G401 (cell line): Measurements from ENCODE around the gene STARD5. TPM values are rescaled to one million over a fixed set of nuclear protein-coding genes. Genes with fewer than 3 reads are reported as not detected.
A peak's percentile ranks its signal among the peaks of the same experiment; 100 is the strongest.
"Not testable (repeated sequence)": the region's sequence is repeated elsewhere in the genome, so short reads cannot be mapped to it uniquely, and the experiment has no call there.

ENCODE experiments used
- DNase-seq: peaks from one replicate; pipeline ENCODE4 v3.0.0-alpha.2; 2015; ENCODE audit warnings: low spot score
- in situ Hi-C: cut with HindIII; loops from 2 replicates; pipeline ENCODE4 v1.10.0; 2016; ENCODE audit warnings: low sequenced_read_pairs, mixed read lengths
- total RNA-seq: library from RNA; depleted of rRNA; stranded (reverse); fragments of >200 nt; shearing (Covaris generic); gene quantifications from 2 replicates; pipeline ENCODE4 v1.2.3, GENCODE V29; 2014

The STARD5 gene
- total RNA-seq, 1 experiment from 2014 or later = not detected

DNA sequence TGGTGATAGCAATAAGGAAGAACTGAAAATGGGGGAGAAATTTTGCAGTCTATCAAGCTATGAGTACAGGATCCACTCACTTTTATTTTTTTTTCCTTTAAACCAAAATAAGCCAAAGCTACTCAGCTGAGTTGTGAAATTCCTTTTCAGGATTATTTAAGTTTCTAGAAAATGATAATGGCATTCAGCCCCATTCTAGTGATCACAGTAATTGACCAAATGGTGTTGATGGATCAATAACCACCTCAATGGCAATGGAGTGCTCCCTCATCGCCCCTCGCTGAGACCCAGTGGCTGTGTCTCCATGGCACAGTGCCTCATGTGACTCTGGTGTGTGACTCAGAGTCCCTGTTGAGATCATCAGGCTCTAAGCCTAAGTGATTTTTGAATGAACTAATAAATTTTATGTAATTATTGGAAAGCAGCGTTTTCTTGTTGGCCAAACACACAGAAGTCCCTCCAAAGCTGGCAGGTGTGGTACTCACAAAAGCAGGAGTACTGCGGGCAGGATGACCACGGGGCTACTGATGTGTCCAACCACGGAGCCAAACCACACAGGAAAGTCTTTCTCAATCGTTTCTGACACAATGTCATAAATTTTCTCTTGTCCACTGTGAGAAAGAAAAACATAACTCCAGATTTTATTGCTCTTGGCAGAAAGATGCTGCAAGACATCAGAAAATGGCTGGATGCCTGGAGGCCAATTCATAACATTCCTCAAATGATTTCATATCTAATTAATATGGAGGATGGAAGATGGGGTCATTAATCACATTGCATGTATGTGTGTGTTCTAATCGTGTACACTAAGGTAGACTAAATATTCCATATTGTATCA is 14.4 kb upstream of the STARD5 start:
- no peak for DNase-seq
- in situ Hi-C loops = no loop called here

DNA sequence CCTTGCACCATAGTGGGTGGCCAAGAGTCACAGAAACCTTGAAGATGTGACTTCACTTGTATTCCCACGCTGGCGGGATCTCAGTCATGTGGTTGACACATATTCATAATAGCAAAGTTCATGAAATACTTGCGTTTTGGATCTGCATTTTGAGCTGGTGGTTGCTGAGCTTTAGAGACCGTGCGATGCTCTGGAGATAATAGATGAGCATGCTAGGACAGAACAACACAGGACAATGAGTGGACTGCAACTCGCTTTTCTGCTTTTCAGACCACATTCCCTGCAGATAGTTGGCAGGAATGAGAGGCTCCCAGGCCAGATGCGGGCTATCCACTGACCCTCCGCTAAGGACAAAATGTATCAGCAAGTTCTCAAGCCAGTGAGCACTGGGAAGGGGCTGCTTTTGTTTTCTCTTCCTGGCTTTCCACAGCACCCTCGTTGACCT is 13.8 kb upstream of the STARD5 start:
- no peak for DNase-seq
- in situ Hi-C loops = no loop called here

DNA sequence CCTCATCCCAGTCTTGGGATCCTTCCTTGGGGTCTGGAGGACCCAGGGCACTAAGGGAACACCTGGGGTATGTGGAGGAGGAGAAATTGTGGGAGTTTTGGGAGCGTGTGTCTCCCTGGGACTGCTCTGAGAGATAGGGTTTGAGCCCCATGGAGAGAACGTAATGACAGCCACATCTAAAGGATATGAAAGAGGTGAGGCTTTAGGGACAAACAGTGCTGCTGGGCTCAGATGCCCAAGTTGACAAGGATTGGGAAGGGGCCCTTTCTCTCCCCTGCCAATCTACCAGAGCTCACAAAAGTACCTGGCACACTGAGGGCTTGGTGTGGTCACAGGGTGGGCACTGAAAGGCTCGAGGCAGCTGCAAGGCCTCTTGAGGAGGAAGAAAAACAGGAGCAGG is 13.3 kb upstream of the STARD5 start:
- no peak for DNase-seq
- in situ Hi-C loops = no loop called here

GRCh38 chr15:81336568-81336967 is 12.6 kb upstream of the STARD5 start:
- in situ Hi-C loops = no loop called here
- peak; percentile 22 for DNase-seq

DNA sequence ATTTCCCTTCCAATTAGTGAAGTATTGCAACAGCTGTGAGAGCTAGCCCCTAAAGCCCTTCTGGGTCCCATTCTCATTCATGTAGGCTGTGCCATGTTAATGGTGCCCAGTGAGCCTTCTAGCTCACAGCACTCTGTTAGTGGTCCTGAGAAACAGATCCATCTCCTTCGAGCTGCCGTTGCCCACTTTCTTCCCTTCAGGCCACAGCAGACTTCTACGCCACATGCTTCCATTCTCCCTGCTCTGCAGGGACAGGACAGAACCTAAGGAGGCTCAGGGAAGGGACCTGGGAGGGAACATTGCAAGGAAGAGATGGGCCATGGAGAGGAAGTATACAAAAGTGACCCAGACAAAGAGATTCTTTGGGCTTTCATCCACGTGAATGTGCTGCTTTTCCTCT is 11.7 kb upstream of the STARD5 start:
- no peak for DNase-seq
- in situ Hi-C loops = no loop called here

DNA sequence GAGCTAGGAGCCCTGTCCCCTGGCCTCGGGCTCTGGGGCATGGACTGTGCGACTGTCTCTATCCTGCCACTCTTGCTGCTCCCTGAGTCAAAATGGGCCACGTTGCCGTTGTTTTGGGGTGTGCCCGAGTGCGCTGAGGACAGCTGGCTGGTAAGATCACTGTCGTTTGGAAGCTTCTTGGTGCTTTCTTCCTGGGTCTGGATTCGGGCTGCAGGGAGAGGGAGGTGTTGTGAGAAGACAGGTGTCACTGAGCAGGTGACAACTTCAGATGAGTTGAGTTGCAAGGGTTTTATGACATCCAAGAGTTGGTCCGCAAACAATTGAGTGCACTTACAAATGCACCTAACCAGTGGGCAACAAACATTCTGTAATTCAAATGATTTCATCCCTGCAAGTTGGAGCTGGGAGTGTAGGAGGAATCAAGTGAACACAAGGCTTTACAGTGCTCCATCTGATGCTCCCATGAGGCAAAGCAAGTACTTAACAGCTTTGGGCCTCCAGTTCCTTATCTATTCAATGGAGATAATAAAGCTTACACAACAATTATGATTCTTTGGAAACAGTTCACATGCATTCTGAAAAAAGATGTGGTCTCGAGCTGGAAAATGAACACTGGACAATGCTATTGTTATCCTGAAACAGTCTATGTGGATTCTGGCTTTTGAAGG is 11.0 kb upstream of the STARD5 start:
- in situ Hi-C loops = no loop called here
- no peak for DNase-seq

- no peak for DNase-seq
- in situ Hi-C loops = no loop called here
These were observed 9.4 kb upstream of the STARD5 start for GRCh38 chr15:81333363-81333762.

DNA sequence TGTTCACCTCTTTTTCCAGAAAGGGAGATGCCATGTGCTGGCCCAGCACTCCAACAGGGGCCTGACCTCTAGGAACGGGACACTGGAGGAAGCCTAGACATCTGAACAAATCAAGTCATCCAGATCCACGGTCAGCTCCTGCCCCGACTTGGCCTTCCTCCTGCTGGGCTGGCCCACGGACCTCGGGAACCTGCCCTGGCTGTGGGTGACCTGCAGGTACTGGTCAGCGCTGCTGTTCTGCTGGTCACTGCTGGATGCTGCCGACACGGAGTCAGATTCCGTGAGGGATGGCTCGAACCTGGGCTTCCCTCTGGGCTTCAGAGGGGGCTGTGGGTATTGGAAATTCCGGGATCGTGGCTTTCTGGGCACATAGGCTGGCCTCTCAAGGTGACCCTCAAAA is 8.4 kb upstream of the STARD5 start:
- no peak for DNase-seq
- in situ Hi-C loops = no loop called here

DNA sequence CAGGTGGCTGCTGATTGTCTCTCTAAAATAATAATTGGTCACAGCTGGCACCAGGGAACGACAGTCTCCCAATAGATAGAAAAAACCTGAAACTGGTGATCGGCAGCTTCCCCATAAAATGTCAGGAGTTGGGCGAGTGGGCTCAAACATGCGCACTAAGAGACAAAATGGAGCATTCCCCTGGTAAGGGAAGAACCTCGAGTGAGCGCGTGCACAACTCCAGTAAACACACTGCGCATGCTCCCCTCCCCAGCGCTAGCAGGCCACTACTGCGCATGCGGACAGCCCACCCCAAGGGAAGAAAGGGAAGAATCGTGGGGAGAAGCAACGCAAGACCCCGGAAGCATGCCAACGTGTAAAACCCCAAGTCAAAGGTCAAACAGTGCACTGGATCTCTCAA is 7.7 kb upstream of the STARD5 start:
- no peak for DNase-seq
- in situ Hi-C loops = no loop called here

DNA sequence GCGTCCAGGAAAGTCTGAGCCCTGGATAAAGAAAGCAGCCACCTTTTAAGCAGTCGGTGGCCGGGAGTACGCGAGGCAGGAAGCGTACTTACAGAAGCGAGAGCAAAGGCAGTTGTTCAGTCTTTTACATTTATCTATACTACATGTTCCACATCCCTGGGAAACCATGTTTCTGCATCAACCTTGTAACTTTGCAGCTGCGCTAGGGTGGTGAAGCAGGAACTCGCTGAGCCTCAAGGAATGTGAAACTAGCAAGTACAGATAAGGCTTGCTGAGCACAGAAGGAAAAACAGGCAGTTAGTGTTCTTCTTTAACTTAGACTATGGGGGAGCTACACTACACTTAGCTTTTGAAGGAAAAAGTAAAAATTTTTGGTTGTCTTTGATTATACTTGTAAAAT is 7.2 kb upstream of the STARD5 start:
- DNase-seq, in situ Hi-C loops: not testable (repeated sequence)

DNA sequence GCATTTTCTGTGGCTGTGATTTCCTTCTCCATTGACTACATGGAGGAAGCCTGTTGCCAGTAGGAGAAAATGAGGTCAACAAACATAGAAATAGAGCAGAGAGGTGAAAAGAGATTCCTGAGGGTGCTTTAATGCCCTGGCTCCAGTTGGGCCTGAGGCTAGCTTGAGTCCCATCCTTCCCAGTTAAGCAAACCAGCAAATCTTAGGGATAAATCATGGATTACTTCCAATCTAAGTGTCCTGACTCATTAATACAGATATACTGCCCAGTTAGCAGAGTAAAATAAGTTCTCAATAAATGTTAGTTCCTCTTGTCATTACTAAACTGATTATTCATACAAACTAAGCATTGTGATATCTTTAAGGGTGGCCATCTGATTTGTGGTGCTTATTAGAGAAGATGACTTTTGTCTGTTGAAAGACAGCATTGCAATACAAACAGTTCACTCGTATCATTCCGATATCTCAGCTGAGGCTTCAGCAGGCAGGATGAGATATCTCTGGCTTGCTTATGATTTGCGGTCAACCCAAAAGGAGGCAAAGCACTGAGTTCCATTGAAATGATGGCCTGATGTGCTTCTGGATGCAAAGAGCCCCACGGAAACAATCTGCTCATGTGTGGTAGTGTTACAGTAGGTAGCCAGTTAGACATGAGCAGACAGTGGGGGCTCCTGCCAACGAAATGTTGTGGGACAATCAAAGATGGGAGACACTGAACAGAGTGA is 6.6 kb upstream of the STARD5 start:
- in situ Hi-C loops = no loop called here
- no peak for DNase-seq

- DNase-seq = no peak
- in situ Hi-C loops = no loop called here
These were observed 5.5 kb upstream of the STARD5 start for GRCh38 chr15:81329446-81329845.

DNA sequence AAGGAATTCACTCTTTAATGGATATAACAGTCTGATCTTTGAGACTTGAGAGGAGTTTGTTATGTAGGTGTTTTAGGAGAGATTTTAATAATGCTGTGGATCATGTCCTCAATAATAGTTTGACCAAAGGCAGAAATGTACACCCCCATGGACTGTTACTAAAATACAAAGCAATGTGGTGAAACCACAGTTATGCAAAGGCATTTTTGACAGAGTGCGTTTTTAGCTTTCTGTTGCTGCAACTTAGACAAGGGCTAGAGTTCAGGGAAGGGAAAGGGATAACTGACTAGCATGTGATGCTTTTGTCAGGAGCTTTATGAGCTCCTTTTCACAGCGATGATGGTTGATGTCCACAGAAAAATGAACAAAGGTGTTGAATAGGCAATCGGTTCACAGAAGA is 3.6 kb upstream of the STARD5 start:
- in situ Hi-C loops = no loop called here
- no peak for DNase-seq

DNA sequence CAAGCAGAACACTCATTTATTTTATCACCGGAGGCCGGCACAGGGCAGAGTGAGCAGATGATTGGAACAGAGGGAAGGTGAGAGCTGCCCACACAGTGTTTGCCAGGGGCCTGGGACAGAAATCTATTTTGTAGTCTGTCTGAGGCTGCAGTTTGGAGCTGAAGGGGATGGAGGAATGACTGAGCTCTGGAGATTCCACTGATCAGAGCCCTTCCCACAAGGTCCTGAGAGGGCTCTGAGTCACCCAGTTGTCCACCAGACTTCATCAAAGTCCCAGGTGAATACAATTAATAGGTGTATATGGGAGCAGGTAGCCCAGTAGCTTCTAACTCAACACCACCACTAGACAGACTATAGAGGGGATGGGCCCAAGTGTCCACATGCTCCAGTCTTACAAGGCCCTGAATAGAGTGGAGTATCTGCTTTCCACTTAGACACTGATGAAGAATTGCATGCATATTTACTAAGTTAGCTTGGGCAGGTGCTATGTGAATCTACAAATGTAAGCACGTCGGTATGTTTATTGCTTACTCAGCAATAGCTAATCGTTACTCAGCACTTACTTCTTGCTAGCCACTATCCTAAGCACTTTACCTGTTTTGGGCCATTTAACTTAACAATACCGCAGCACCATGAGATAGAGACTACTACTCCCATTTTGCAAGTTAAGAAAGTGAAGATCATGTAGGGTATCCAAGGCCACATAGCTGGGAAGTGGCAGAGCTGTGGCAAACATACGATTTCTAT is 2.7 kb upstream of the STARD5 start:
- in situ Hi-C loops = no loop called here
- no peak for DNase-seq

DNA sequence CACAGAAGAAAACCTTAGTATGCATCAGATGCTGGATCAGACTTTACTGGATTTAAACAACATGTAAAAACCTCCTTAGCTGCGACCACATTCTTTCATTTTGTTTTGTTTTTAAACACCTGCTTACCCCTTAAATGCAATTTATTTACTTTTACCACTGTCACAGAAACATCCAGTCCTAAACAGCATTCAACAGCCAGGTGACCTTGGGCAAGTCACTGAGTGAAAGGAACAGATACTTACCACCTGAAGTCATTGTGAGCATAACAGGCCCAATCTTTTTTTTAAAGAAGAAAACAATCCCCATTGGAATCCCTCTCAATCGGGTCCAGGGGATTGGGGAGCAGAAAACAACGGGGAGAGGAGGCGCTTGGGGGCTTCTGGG is 390 bp downstream of the STARD5 start:
- no peak for DNase-seq
- in situ Hi-C loops = no loop called here

DNA sequence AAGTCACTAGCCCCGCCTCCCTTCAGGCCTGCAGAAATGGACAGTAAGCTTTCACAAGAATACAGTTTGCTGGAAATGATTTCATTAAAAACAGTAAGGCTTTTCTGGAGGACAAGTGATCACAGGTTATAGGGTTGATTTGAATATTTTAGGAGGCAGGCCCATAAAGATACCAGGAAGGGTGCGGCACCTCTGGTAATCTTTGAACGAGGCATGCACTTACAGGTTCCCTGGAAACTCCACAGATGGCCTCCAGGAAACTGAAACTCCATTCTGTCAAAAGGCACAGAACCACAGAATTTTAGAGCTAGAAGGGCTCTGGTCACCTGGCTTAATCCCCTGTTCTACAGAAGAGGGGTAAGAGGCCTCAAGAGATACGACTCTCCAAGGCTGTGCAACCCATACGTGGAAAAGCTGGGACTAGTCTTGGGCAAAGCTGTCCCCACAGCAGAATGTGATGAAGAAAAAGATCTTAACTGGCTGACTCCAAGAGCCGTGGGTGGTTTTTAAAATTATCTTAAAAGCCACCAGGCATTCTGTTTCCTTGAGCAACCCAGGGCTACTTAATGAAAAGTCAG is 1.2 kb downstream of the STARD5 start:
- no peak for DNase-seq
- in situ Hi-C loops = no loop called here

DNA sequence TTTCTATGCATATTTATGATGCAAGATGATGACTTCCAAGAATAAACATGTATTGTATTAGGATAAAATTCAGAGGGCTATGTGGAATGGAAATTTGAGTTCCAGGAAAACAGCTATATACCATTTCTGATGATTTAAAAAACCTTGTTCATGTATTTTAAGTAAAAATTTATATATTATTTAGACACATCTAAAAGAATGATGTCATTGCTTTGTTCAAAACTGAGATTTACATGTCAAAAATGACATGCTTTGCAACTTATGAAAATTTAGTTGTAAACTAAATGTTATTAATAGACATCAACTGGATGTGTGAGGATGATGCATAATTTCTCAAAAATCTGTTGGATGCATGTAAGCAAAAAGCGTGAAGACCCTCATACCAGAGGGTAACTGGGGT is 2.3 kb downstream of the STARD5 start:
- DNase-seq = no peak
- in situ Hi-C loops = no loop called here

DNA sequence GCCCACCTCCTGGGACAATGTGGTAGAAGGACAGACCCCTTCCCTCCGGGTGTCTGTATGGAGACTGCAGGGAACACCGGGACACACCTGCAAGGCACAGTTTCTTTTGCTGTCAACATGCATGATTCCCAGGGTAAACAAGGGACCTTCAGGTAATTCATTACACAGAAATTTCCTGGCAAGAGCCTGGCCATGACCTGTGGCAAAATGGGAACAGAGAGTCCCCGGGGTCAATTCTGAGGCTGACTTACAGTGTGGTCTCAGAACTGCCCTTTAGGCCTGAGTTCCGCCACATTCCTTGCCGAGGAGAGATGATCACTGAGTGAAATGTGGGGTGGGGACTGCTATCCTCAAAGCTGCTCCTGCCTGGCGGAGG is 6.3 kb downstream of the STARD5 start:
- in situ Hi-C loops = no loop called here
- DNase-seq = no peak

GRCh38 chr15:81316267-81316666 is 7.7 kb downstream of the STARD5 start:
- DNase-seq = no peak
- in situ Hi-C loops = no loop called here
